22Rv1 (cell line): ENCODE measurements around the gene DENND2C.

Source experiments
- H3K27ac ChIP-seq: fragments of 450-650 bp; 2 replicates; pipeline ENCODE4 v1.5.1; 2017
- ZFX ChIP-seq: fragments of 450-650 bp; IDR thresholded peaks from 2 replicates; pipeline ENCODE4 v1.6.1; 2017; ENCODE audit warnings: antibody characterized with exemption, borderline replicate concordance
- TF ChIP-seq, protein P1 (sequence below): fragments of 450-650 bp; IDR thresholded peaks from 2 replicates; pipeline ENCODE4 v1.5.1; 2017; ENCODE audit warnings: mild to moderate bottlenecking

The DENND2C gene

DNA sequence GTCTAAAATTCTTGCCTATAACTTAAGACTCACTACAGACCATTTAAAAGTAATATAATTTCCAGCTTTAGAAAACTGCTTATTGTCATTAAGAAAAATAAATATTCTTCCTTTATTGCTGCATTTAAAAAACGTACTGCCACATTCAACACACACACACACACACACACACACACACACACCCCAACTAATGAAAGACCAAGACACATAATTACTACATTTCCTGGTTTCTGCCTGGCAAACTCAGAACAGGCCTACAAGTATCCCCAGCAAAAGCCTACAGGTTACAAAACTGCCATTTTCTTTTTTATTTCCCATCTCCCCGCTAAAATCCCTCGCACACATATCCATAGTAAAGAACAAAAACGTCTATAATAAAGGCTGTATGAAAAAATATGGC lies 1.5 kb downstream of the DENND2C start:
- H3K27ac ChIP-seq = no peak overlapping the region
- TF ChIP-seq, protein P1, sequence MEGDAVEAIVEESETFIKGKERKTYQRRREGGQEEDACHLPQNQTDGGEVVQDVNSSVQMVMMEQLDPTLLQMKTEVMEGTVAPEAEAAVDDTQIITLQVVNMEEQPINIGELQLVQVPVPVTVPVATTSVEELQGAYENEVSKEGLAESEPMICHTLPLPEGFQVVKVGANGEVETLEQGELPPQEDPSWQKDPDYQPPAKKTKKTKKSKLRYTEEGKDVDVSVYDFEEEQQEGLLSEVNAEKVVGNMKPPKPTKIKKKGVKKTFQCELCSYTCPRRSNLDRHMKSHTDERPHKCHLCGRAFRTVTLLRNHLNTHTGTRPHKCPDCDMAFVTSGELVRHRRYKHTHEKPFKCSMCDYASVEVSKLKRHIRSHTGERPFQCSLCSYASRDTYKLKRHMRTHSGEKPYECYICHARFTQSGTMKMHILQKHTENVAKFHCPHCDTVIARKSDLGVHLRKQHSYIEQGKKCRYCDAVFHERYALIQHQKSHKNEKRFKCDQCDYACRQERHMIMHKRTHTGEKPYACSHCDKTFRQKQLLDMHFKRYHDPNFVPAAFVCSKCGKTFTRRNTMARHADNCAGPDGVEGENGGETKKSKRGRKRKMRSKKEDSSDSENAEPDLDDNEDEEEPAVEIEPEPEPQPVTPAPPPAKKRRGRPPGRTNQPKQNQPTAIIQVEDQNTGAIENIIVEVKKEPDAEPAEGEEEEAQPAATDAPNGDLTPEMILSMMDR = no peak
- no peak for TF ChIP-seq ZFX

DNA sequence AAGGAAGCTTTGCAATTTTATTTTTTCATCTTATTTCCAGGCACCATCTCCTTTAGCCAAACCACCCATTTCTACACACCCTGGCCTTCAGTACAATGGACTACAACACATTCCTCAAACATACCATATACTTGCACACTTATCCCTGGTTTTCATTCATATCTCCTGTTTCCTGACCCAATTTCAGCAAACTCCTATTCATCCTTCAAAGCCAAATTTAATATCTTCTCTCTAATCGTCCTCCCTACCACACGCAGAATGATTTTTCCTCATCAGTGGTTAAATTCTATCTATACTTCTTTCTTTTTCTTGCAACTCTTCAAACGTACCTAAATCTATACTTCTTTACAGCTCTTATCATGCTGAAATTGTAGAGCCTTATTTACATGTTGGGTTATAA lies 2.9 kb downstream of the DENND2C start:
- TF ChIP-seq ZFX = no peak
- TF ChIP-seq, protein P1 = no peak
- no peak overlapping the region for H3K27ac ChIP-seq

DNA sequence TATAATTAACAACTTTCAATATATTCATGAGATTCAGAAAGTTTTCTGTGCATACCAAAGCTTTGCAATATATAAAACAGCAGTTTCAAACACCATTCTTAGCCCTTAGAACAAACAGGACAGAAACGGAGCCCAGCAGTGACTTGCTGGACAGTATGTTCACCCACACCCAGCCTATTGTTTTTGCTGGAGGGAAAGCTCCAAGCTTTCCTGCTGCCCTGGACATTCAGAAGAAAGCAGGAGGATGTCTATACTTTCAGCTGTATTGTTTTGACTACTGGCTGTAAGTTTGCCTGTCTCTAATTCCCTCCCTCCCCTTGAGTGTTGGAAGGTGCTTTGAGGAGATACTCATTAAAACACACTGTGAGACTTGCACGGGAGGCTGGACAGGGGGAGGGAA lies 9.6 kb downstream of the DENND2C start:
- TF ChIP-seq, protein P1 = no peak
- TF ChIP-seq ZFX = no peak
- H3K27ac ChIP-seq = no peak overlapping the region

DNA sequence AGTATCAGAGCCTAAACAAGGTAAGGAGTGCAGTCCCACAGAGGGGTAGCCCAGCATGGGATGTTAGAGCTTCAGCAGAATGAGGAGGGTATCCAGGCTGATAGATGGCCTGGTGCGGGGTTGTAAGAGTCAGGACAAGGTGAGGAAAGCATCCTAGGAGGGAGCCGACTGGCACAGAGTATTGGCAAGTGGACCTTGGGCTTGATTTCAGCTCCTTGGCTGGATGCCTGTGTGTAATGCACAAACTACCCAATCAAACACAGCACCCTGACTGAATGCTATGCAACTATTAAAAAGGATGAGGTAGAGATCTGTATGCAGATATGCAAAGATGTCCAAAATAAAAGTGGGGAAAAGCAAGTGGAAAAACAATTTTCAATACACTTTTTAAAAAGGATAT lies 18.0 kb downstream of the DENND2C start:
- TF ChIP-seq, protein P1 = no peak
- TF ChIP-seq ZFX = no peak
- no peak overlapping the region for H3K27ac ChIP-seq

DNA sequence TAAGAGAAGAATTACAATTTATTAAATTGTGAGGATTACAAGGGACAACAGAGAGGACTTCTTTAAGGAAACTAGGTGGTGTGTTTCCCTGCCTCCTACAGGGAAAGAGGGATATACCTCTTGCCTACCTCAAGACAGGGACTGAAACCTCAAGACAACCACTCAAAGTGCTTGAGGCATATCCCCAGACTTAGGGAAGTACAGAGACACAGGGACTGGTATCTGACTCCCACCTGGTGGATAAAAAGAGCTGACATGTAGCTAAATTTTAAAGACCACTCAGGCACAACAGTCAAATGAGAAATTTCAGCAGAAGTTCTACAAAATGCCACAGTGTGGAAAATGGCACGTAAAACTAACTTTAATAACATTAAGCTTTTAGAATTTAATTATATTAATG lies 21.3 kb downstream of the DENND2C start:
- H3K27ac ChIP-seq = no peak overlapping the region
- TF ChIP-seq ZFX = no peak
- TF ChIP-seq, protein P1 = no peak

DNA sequence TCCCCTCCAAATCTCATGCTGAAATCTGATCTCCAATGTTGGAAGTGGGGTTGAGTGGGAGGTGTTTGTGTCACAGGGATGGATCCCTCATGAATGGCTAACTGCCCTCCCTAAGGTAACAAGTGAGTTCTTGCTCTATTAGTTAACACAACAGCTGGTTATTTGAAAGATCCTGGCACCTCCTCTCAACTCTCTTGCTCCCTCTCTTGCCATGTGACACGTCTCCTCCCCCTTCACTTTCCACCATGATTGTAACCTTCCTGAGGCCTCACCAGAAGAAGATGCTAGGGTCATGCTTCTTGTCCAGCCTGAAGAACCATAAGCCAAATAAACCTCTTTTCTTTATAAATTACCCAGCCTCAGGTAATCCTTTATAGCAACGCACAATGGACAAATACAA lies 28.5 kb downstream of the DENND2C start:
- H3K27ac ChIP-seq = no peak overlapping the region
- TF ChIP-seq ZFX = no peak
- TF ChIP-seq, protein P1 = no peak

DNA sequence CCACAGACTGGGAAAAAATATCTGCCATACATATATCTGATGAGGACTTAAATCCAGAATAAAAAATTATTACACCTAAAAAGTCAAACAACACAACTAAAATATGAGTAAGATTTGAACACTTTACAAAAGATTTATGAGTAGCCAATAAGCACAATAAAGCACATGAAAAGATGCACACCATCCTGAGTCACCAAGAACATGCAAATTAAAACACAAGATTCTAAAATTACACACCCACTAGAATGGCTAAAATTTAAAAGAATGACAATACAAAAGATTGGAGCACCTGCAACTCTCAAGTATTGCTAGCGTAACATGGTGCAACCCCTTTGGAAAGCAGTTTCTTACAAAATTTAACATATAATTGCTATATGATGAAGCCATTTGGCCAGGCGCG lies 30.9 kb downstream of the DENND2C start:
- H3K27ac ChIP-seq = no peak overlapping the region
- TF ChIP-seq ZFX = no peak
- TF ChIP-seq, protein P1 = no peak
